ENCODE measurements around the gene KCNK1. TPM values are rescaled to one million over a fixed set of nuclear protein-coding genes. Genes with fewer than 3 reads are reported as not detected.
A peak's percentile ranks its signal among the peaks of the same experiment; 100 is the strongest.

Gene KCNK1
- total RNA-seq, 8 experiments from 2014 or later: 0.22 to 4.4 (median 1.1) TPM; not detected in 1

DNA sequence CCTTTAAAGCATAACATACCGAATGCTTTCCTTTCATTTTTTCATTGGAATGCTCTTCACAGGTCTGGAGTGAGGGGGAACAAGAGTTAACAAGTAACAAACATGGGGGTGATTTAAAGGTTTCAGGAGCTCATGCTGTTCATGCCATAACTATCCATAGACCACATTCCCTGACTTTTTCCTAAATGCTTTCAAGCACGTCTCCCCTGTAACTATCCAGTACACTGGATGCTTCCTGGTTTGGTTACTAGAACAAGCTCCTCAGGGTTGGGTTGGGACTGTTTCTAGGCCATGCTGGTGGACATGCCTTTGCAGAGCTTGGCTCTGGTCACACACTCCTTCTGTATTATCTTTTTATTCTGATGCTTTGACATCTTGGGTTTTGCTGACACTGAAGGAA lies 38.6 kb downstream of the KCNK1 start:
- H3K4me1 ChIP-seq (replicated peaks in 1 of 2): no peaks in the 10 kb centered on the region
- whole genome bisulfite sequencing, 10 experiments: 50 to 100% (median 82%) methylated on average over 1 to 2 of the region's 2 CpGs; no CpG with 5 or more reads in 1 of the 10 experiments
- in situ Hi-C loops (cut with MboI; ENCODE audit: low pct_unique_long_range_greater_than_20kb in 2 of 9, low sequenced_read_pairs in 9 of 9, unreplicated experiment in 9 of 9): no loop called here
- no peak overlapping the region for H3K27ac ChIP-seq
- no peak for ATAC-seq (replicated peaks in 6 of 8)
- H3K4me3 ChIP-seq: no peak overlapping the region

DNA sequence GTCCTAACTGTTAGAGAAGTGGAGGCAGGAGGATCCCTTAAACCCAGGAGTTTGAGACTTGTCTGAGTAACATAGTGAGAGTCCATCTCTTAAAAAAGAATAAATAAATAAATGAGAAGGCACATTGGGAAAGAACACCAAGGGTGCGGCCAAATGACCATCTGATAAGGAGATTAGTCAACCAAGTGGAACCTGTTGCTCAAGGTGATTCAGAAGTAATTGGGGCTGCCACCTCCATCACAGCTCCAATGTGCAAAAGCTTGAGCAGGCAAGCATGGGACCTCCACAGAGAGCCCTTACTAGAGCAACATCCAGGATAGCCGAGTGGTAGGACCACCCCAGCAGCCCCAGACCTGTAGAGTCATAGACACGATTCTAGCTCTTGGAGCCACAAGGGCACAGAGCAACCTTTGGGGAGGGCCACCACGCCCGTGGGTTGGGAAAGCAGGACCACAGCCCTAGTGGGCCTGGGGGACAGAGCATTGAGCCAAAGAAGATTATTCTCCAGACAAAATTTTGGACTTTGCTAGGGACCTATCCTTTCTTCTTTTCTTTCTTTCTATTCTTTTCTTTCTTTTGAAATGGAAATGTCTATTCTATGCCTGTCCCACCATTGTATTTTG lies 40.9 kb downstream of the KCNK1 start:
- Histone ChIP-seq H3K4me1 (replicated peaks in 1 of 2) (no peaks in the 10 kb centered on the region), H3K4me3 (no peak overlapping the region), H3K27ac (no peak overlapping the region)
- no peak for ATAC-seq (replicated peaks in 6 of 8)
- WGBS, 10 experiments: 33 to 89% (median 83%) methylated on average over 1 to 5 of the region's 5 CpGs; no CpG with 5 or more reads in 3 of the 10 experiments
- in situ Hi-C loops (cut with MboI; ENCODE audit: low pct_unique_long_range_greater_than_20kb in 2 of 9, low sequenced_read_pairs in 9 of 9, unreplicated experiment in 9 of 9): no loop called here

- 29 to 100% (median 91%) methylated on average over 1 to 4 of the region's 4 CpGs; no CpG with 5 or more reads in 1 of the 10 experiments for WGBS, 10 experiments
- in situ Hi-C loops (cut with MboI; ENCODE audit: low pct_unique_long_range_greater_than_20kb in 2 of 9, low sequenced_read_pairs in 9 of 9, unreplicated experiment in 9 of 9): no loop called here
- no peak for ATAC-seq (replicated peaks in 6 of 8)
- H3K4me1 ChIP-seq (replicated peaks in 1 of 2): no peaks in the 10 kb centered on the region
- H3K27ac ChIP-seq: no peak overlapping the region
- H3K4me3 ChIP-seq: no peak overlapping the region
Measured at GRCh38 chr1:233655301-233655740, 41.4 kb downstream of the KCNK1 start.

- Histone ChIP-seq H3K4me3 (no peak overlapping the region), H3K27ac (no peak overlapping the region), H3K4me1 (replicated peaks in 1 of 2) (no peaks in the 10 kb centered on the region)
- in situ Hi-C loops (cut with MboI; ENCODE audit: low pct_unique_long_range_greater_than_20kb in 2 of 9, low sequenced_read_pairs in 9 of 9, unreplicated experiment in 9 of 9): no loop called here
- WGBS, 10 experiments: 48 to 71% (median 56%) methylated on average over 2 to 5 of the region's 5 CpGs; no CpG with 5 or more reads in 1 of the 10 experiments
- ATAC-seq (replicated peaks in 6 of 8): peak in 4 of 8 experiments; percentile 17 to 71 (median 58)
Measured at GRCh38 chr1:233656032-233656635, 42.2 kb downstream of the KCNK1 start.

DNA sequence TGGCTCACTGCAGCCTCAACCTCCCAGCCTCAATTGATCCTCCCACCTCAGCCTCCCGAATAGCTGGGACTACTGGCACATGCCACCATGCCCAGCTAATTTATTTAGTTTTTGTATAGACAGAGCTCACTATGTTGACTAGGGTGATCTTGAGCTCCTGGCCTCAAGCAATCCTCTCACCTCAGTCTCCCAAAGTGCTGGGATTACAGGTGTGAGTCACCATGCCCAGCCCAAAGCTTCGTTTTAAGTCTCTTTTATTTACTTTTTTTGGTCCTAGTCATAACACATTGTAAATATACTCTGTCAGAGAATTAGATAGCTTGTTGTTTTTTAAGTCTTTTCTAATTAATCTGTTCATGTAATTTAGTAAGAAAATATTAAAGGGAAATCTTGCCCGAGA lies 42.8 kb downstream of the KCNK1 start:
- Histone ChIP-seq H3K27ac (no peak overlapping the region), H3K4me3 (no peak overlapping the region), H3K4me1 (replicated peaks in 1 of 2) (no peaks in the 10 kb centered on the region)
- no peak for ATAC-seq (replicated peaks in 6 of 8)
- in situ Hi-C loops (cut with MboI; ENCODE audit: low pct_unique_long_range_greater_than_20kb in 2 of 9, low sequenced_read_pairs in 9 of 9, unreplicated experiment in 9 of 9): no loop called here
- 45 to 100% (median 100%) methylated on average over 1 to 3 of the region's 3 CpGs; no CpG with 5 or more reads in 3 of the 10 experiments for WGBS, 10 experiments

- WGBS, 10 experiments: 28 to 100% (median 87%) methylated on average over 1 to 2 of the region's 2 CpGs
- no peak overlapping the region for H3K27ac ChIP-seq
- in situ Hi-C loops (cut with MboI; ENCODE audit: low pct_unique_long_range_greater_than_20kb in 2 of 9, low sequenced_read_pairs in 9 of 9, unreplicated experiment in 9 of 9): no loop called here
Measured at GRCh38 chr1:233657466-233657865, 43.6 kb downstream of the KCNK1 start.

DNA sequence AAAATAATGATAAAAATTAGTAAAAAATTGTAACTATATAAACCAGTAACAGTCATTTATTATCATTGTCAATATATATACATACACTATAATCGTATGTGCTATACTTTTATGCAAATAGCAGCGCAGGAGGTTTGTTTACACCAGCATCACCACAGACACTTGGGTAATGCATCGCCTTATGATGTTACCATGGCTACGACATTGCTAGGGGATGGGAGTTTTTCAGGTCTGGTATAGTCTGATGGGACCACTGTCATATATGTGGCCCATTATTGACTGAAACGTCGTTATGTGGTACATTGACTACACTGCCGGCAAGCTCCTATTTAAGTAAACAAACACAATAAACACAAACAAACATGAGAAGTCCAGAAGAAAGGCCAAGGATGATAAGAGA lies 45.6 kb downstream of the KCNK1 start:
- Histone ChIP-seq H3K4me3 (no peak overlapping the region), H3K4me1 (replicated peaks in 1 of 2) (no peaks in the 10 kb centered on the region), H3K27ac (no peak overlapping the region)
- 54 to 100% (median 92%) methylated on average over 1 to 7 of the region's 7 CpGs for WGBS, 10 experiments
- ATAC-seq (replicated peaks in 6 of 8): peak in 1 of 8 experiments; percentile 20
- in situ Hi-C loops (cut with MboI; ENCODE audit: low pct_unique_long_range_greater_than_20kb in 2 of 9, low sequenced_read_pairs in 9 of 9, unreplicated experiment in 9 of 9): no loop called here

More at GRCh38 chr1:233657466-233657865, 43.6 kb downstream of the KCNK1 start:
- ATAC-seq (replicated peaks in 6 of 8): no peak
- H3K4me3 ChIP-seq: no peak overlapping the region
- no peaks in the 10 kb centered on the region for H3K4me1 ChIP-seq (replicated peaks in 1 of 2)

DNA sequence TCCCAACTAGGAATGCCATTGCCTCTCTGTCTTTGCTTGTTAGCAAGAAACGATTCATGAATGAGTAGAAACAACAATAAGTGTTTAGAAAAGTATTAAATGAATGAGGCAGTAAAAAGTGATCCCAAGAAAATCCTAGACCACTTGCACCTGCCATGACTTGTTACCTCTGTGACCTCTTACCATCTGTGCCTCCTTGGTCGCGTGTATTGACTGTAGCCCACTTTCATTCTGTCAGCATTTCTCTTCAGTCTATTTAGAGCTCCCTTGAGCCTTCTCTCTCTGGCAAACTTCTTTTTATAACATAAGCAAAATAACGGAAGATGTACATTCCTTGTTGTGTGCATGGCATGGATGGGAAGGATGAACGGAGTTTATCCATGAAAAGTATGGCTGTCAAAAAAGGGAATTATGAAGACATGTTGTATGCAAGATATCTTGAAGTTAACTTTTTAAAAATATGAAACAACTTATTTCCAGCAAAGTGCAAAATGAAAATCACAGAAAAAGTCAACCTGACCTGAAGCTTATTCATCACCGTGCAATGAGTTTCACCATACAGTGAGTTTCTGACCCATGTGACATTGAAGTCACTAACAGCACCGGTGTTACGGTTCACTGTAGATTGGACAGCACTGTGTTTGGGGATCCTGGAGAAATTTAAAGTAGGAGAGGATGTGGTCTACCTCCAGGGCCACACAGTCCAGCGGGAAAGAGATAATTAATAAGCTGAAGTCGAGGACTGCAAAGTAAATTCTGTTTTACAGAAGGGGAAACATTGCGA lies 47.7 kb downstream of the KCNK1 start:
- Histone ChIP-seq H3K4me3 (no peak overlapping the region), H3K27ac (no peak overlapping the region), H3K4me1 (replicated peaks in 1 of 2) (no peaks in the 10 kb centered on the region)
- 74 to 95% (median 83%) methylated on average over 5 to 11 of the region's 11 CpGs for WGBS, 10 experiments
- in situ Hi-C loops (cut with MboI; ENCODE audit: low pct_unique_long_range_greater_than_20kb in 2 of 9, low sequenced_read_pairs in 9 of 9, unreplicated experiment in 9 of 9): no loop called here
- no peak for ATAC-seq (replicated peaks in 6 of 8)

DNA sequence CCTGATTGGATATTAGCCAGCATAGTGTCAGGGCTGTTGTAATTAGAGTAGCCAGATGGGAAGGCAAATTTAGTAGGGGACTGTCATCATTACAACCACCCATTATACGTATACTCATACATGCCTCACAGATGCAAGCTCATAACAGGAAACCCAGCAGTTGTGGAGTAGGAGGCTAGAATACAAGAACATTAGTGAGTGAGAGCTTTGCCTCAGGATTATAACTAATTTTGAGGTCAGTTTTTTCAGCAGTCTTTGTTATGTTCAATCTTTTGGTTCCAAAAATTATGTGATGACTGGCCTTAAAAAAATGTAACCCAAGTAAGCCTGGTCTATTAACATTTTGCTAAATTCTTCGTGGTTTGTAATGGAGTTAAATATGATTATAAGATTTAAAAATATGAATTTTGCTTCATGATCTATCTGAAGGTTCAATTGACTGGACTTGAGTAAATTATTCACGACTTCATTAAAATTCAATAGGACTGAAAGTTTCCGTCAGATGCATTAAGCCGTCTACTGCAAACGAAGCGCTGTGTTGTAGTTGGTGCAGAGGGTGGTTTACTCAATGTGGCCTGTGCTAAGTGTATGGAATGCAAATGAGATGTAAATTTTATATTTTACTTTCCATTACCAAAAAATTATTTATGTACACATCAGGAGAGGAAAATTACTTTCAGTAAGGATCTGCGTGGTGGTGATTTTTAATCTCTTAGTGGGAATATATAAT lies 48.8 kb downstream of the KCNK1 start:
- H3K4me3 ChIP-seq: no peak overlapping the region
- ATAC-seq (replicated peaks in 6 of 8): peak in 1 of 8 experiments; percentile 64
- WGBS, 10 experiments: 18 to 100% (median 80%) methylated on average over 2 to 8 of the region's 8 CpGs
- H3K27ac ChIP-seq: no peak overlapping the region
- H3K4me1 ChIP-seq (replicated peaks in 1 of 2): no peaks in the 10 kb centered on the region
- in situ Hi-C loops (cut with MboI; ENCODE audit: low pct_unique_long_range_greater_than_20kb in 2 of 9, low sequenced_read_pairs in 9 of 9, unreplicated experiment in 9 of 9): no loop called here

GRCh38 chr1:233664253-233664652 lies 50.3 kb downstream of the KCNK1 start:
- in situ Hi-C loops (cut with MboI; ENCODE audit: low pct_unique_long_range_greater_than_20kb in 2 of 9, low sequenced_read_pairs in 9 of 9, unreplicated experiment in 9 of 9): no loop called here
- H3K27ac ChIP-seq: no peak overlapping the region
- no peaks in the 10 kb centered on the region for H3K4me1 ChIP-seq (replicated peaks in 1 of 2)
- H3K4me3 ChIP-seq: no peak overlapping the region
- ATAC-seq (replicated peaks in 6 of 8): no peak
- 40 to 100% (median 88%) methylated on average over 1 to 5 of the region's 5 CpGs; no CpG with 5 or more reads in 2 of the 10 experiments for WGBS, 10 experiments

GRCh38 chr1:233664804-233665574 lies 51.1 kb downstream of the KCNK1 start:
- in situ Hi-C loops (cut with MboI; ENCODE audit: low pct_unique_long_range_greater_than_20kb in 2 of 9, low sequenced_read_pairs in 9 of 9, unreplicated experiment in 9 of 9): no loop called here
- Histone ChIP-seq H3K4me1 (replicated peaks in 1 of 2) (no peaks in the 10 kb centered on the region), H3K4me3 (no peak overlapping the region), H3K27ac (no peak overlapping the region)
- no peak for ATAC-seq (replicated peaks in 6 of 8)
- WGBS, 10 experiments: 50 to 94% (median 84%) methylated on average over 3 to 5 of the region's 5 CpGs; no CpG with 5 or more reads in 1 of the 10 experiments

GRCh38 chr1:233665575-233666270 lies 51.8 kb downstream of the KCNK1 start:
- in situ Hi-C loops (cut with MboI; ENCODE audit: low pct_unique_long_range_greater_than_20kb in 2 of 9, low sequenced_read_pairs in 9 of 9, unreplicated experiment in 9 of 9): no loop called here
- no peak for ATAC-seq (replicated peaks in 6 of 8)
- Histone ChIP-seq H3K27ac (no peak overlapping the region), H3K4me3 (no peak overlapping the region), H3K4me1 (replicated peaks in 1 of 2) (no peaks in the 10 kb centered on the region)
- WGBS, 10 experiments: 60 to 100% (median 77%) methylated on average over 1 to 7 of the region's 7 CpGs

All from motor neuron (in vitro differentiated cells).